Measurements from ENCODE around the gene RHOH.

DNA sequence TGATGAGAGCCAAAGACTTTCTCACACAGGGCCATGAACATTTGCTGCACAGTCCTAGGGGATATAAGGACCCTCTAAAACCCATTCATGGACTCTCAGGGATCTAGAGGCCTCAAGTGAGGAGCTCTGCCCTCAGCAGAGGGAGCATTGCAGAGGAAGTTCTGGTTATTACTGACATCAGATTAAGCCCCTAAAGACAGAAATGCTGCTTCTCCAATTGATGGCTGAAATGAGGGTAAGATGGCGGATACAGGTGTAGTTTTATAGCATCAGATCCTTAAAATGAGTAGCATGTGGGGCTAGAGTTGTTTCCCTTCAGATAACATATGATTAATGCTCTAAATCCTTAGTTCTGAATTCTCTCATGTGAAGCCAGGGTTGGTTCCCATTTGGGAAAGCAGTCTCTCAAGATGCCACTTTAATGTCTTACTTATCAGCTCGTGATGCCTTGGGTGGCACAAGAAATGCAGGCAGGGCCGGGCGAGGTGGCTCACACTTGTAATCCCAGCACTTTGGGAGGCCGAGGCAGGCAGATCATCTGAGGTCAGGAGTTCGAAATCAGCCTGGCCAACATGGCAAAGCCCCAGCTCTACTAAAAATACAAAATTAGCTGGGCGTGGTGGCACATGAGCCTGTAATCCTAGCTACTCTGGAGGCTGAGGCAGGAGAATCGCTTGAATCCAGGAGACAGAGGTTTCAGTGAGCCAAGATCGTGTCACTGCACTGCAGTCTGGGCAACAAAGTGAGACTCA lies 7.9 kb downstream of the RHOH start:
- TF ChIP-seq CTCF (IDR thresholded peaks at IDR 0.05 in 4 of 5, conservative IDR thresholded peaks at IDR 0.05 in 1 of 5) (no peak), POLR2A (IDR thresholded peaks at IDR 0.05) (no peak)
